UCSD-AML1 (cell line): Measurements from ENCODE around the gene TRAF2.

Experiments used
- DNase-seq: peaks from one replicate; lab custom pipeline; 2025; ENCODE audit not compliant: unreplicated experiment; lab: John Stamatoyannopoulos, UW

Gene TRAF2

DNA sequence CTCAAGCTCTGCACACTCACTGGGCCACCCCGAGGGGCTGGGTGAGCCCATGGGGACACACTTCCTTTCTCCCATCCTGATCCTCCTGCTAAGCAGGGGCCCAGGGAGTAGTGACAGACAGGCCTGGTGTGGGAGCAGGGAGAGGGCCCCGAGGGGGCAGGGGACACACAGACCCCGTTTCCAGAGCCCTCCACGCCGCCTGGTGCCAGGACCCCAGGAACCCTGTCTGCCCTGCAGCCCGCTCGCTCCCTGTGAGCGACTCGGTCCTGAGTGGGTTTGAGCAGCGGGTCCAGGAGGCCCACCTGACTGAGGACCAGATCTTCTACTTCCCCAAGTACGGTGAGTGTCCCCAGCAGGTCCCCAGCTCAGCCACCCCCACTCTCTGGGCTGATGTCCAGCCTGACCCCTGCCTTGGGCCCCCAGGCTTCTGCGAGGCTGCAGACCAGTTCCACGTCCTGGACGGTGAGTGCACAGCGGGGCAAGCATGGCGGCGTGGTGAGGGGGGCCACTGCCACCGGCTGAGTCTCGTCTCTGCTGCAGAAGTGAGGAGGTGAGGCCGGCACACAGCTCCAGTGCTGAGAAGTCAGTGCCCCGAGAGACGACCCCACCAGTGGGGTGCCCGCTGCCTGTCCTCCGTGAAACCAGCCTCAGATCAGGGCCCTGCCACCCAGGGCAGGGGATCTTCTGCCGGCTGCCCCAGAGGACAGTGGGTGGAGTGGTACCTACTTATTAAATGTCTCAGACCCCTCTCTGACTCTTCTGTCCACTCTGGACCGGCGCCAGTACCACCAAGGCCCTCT lies 60.1 kb downstream of the TRAF2 start:
- DNase-seq: no peak

DNA sequence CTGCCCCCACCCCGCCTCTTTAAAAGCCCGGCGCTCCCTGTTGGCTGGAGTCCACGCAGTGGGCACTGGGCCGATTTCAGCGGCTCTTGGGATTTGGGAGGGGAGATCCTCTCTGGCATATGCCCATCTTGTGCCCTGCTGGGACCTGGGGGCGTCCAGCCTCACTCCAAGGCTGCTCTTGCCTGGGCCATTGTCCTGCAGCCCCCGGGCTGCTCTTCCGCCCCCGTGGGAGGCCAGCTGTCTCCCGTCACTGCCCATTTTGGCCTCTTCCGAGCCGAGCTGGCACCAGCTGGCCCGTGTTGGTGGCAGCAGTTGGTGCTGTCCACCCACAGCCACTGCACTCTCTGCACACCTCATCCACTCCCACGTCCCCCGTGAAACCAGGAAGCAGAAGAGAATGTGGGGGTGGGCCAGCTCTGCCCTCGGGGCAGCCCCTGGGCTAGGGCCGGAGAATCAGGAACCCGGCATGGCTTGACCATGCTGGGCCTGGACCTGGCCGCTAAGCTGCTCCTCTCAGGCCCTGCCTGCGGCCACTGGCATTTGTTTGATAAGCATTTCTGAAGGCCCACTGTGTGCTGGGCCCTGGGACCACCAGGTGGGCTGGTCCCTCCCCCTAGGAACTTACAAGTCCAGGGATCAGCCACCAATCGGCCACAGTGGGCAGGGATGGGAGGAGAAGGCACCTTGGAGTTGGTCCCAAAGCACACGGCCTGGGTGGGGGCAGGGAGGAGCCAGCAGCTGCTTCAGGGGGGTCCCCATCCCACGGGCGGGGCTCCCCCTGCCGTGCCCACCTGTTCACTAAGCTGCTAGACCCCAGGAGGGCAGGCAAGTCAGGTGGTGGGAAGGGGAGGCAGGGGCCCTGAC lies 60.9 kb downstream of the TRAF2 start:
- no peak for DNase-seq

DNA sequence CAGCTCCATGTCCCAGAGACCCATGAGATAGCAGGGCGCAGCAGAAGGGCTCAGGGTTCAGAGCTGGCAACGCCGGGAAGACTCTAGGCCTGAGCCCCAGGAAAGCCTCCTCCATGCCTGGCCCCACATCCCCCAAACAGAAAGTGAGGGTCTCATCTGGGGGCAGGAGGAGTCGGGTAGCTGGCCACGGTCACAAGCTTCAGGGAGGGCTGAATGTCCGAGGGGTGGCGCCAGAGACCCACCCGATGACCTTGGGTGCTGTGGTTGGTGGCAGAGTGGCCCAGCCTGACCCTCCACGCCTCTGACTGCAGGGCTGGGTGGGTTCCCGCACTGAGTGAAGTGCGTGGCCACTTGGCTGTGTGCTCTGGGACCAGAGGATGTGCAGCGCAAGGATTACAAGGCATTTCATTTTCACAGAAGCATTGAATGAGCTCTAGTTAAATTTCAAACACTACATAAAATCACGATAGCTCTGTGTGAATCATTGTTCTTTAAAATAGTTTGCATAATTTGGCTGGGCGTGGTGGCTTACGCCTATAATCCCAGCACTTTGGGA lies 61.7 kb downstream of the TRAF2 start:
- peak; percentile 63 for DNase-seq

DNA sequence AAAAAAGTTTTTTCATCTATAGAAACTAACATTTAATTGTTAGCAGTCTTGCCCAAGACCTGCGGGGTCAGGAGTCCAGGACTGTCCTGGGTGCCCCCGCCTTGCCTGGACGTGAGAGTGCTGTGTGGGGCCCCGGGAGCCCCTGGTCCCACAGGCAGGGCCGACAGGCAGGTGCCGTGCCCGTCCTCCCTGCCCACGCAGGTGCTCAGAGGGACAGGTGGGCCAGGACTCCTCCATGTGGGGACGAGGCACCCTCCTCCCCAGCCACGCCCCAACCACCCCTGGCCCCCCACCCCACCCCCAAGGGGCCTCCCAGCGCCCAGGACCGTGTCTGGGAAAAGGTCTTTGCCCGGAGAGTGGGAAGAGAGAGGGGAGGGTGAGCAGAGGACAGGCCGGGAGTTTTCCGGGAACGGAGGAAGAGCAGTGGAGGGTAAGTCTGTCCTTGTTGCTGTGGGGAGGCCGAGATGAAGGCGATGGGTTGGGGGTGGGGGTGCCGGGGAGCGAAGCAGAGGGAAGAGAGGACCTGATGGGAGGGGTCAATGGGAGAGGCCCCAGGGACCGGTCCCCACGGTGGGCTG lies 63.0 kb downstream of the TRAF2 start:
- DNase-seq: no peak

DNA sequence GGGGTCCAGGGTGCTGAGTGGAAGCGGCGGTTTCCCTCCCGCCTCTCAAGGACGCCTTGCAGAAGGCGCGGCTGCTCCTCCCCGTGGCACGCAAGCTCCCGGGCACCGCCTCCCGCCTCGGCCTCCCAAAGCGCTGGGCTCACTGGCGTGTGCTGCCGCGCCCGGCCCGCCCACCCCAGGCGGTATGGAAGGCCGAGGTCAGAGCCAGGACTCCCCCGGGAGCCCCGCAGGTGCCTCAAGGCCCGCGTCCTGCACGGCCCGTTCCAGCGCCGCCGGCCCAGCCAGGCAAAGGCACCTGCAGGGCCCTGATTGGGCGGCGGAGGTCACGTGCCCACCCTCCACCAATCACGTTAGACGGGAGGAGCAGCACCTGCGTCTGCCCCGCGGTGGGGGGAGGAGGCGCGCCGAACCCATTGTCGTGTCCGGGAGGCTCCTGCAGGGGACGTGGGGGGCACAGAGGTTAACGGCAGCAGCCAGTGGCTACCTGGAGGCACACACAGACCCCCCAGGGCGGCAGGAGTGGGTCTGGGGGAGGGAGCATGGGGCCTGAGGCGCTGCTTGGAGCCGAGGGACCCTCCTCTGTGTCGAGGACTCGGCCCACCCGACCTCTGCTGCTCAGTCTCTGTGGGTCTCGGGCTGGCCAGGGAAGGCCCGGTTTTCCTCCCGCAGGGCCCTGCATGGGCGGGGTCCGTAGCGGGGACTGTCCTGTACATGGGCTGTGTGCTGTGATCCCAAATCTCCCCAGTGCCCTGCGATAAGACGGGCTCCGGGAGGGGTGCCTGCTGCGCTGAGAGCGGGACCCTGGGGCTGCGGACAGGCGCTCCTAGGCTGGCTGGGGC lies 63.7 kb downstream of the TRAF2 start:
- DNase-seq: peak; percentile 90

DNA sequence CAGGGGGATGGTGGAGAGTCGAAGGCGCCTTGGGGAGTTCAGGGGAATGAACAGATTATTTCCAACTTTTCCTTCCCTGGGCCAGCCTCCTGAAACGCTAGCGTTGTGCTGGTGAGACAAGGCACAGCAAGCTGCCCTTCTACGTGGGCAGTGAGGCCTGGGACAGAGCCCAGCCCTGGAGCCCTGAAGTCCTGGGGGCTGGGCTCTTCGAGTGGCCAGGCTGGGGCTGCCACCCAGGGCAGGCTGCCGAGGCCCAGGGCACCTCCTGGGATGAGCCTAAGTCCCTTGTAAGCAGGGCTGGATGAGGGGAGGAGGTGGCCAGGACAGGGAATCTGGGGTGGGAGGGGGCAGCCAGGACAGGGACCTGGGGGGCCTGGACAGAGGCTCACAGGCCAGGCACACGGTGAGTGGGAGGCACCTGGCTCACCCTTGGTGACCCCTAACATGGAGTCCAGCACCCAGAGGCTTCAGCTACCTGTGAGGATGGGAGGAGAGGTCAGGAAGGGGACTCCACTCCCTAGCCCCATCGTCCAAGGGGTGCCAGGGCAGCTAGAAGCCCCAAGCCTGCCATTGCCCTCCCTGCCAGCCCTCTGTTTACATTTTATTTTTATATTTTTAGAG lies 64.5 kb downstream of the TRAF2 start:
- no peak for DNase-seq

- DNase-seq: no peak
These were observed 65.4 kb downstream of the TRAF2 start, which contains the start of gene LCN12 for GRCh38 chr9:136951541-136952320. LCN12 (plus strand) TSS chr9:136952273; CDS start chr9:136952328, 55 bp downstream.

DNA sequence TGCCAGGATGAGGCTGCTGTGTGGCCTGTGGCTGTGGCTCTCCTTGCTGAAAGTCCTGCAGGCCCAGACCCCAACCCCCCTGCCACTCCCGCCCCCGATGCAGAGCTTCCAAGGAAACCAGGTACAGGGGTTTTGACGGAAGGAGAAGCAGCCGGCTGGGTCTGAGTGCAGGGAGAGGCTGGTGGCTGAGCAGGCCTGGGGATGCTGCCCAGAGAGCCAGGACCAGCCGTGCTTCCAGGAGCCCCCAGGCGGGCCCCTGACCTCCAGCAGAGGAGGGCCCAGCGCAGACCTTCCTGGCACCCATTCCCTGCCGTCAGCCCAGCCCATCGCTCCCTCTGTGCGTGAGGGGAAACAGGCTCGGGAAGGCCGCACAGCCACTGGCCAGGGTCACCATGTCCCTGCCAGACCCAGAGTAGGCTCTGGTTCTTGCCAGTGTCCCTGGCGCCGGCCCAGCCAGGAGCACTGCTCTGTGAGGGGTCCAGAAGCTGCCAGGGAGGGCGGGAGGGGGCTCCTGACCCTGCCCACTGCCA lies 66.1 kb downstream of the TRAF2 start:
- DNase-seq: no peak

GRCh38 chr9:136952876-136953770 lies 66.8 kb downstream of the TRAF2 start:
- DNase-seq: no peak

DNA sequence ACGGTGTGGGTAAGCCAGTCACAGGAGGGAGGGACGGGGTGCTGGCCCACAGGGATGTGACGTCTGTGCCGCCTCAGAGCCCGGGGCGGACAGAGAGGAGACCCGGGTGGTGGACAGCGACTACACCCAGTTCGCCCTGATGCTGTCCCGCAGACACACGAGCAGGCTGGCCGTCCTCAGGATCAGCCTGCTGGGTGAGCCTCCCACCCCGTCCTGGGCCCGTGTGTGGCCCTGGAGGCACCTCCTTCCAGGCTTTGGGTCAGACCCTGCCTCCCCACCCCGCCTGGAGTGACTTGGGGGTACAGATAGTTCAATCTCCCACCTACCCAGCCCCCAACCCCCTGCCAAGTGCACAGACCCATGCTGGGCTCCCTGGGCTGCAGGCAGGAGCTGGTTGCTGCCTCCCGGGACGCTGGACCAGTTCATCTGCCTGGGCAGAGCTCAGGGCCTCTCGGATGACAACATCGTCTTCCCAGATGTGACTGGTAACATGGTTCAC lies 67.5 kb downstream of the TRAF2 start:
- DNase-seq: no peak

DNA sequence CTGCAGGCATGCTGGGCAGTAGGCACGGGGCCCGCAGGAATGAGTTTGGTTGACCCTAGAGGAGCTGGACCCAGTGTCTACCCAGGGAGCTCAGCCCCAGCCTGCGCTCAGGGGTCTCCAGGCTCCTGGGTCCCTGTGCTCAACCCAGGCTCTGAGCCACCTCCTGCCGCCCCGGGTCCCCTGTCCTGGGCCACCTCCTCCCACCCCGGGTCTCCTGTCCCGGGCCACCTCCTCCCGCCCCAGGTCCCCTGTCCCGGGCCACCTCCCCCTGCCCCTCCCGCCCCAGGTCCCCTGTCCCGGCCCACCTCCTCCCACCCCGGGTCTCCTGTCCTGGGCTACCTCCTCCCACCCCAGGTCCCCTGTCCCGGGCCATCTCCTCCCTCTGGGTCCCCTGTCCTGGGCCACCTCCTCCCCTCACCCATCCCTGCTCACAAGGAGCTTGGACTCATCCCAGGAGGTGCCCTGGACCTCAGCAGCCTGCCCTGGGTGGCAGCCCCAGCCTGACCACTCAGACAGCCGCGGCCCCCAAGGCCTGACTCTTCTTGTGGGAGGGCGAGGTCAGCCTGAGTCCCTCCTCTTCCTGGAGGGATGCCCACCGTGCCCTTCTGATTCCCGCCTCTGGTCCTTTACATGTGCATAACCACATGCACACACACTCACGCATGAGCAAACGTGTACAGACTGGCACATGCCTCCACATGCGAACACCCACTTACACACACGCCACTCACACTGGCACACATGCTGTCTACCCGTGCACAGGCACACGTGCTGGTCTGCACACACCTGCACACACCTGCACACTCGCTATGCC lies 68.2 kb downstream of the TRAF2 start:
- no peak for DNase-seq

DNA sequence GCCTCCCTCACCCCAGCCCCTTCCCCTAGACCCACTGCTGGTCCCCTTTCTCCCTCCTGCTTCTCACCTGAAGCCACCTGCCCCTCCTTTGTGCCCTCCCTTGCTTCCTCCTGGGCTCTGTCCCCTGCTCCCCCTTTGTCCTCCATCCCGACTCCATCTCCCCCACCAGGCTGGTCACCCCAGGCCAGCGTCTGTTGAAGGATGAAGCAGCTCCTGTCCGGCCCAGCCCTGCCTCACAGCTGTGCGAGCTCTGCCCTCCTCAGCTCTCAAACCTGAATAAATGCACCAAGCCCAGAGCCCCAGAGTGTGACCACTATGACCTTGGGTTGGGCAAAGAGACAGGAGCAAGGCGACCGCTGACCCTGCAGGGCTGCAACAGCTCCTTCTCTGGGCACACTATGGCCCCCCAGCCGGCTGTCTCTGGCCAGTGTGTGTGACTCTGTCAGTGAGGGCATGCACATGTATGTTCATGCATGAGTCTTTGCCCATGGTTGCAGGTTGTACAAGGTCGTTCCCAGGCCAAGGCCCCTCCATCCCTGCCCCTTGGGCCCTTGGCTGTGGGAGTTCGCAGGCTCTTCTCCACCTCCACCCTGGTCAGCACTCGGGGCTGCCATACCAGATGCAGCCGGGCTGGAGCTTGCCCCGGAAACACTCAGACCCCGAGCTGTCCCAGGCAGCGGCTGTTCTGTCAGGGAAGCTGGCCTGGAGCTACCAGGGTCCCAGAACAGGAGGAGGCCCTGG lies 69.1 kb downstream of the TRAF2 start:
- no peak for DNase-seq

DNA sequence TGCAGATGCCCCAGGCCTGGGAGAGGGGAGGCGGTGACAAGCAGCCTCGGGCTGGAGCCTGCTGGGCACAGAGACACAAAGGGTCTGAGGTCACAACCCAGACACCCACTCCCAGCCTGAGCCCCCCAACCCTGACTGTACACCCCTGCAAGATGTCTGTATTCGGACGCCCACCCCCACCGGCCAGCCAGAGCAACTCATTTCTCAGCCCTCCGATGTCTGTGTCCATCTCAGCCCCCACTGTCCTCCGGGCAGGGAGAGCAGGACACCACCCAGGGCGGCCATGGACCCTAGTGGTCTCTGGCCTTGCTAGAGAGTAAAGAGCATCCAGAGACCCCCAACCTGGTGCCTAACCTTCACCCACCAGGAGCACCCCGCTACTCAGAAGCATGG lies 69.6 kb downstream of the TRAF2 start:
- no peak for DNase-seq

- no peak for DNase-seq
These were observed 70.3 kb downstream of the TRAF2 start for GRCh38 chr9:136956604-136957003.

DNA sequence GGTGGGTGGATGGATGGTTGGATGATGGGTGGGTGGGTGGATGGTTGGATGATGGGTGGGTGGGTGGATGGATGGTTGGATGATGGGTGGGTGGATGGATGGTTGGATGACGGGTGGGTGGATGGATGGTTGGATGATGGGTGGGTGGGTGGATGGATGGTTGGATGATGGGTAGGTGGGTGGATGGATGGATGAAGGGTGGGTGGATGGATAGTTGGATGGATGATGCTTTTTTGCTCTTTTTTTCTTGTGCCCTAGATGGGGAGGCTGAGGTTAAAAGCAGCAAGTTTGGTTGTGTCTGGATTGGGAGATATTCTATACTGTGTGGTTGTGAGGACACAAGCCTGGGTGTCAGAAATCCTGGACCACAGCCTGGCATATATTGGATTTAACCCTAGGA lies 71.1 kb downstream of the TRAF2 start:
- no peak for DNase-seq

GRCh38 chr9:136957901-136958300 lies 71.6 kb downstream of the TRAF2 start:
- no peak for DNase-seq
